Right lung (tissue), 5 donors: ENCODE results near the gene IFNL4. TPM values are rescaled to one million over a fixed set of nuclear protein-coding genes. Genes with fewer than 3 reads are reported as not detected.
"Not testable (repeated sequence)": the region's sequence is repeated elsewhere in the genome, so short reads cannot be mapped to it uniquely, and the experiment has no call there.

Source experiments
- DNase-seq, 2 donors: peaks; one replicate each; pipeline ENCODE4 v3.0.0-alpha.2; 2013
- polyA plus RNA-seq, 5 donors: library from polyadenylated mRNA; unstranded; fragments of 120-200 nt; gene quantifications; one replicate each; pipeline versions ENCODE4 v1.2.1 to v1.2.3, GENCODE V29; 2013; ENCODE audit warnings: inconsistent platforms in 1 of 5, low replicate concordance in 1 of 5; ENCODE audit not compliant: insufficient read length in 5 of 5, insufficient read depth in 1 of 5

The IFNL4 gene
- polyA plus RNA-seq, 5 donors, result not detected

- DNase-seq, result no peak
Observed at GRCh38 chr19:39223703-39224279, 24.9 kb downstream of the IFNL4 start.

- not testable (repeated sequence) for DNase-seq
Observed at GRCh38 chr19:39219108-39219507, 29.5 kb downstream of the IFNL4 start.

GRCh38 chr19:39218230-39219007 lies 30.2 kb downstream of the IFNL4 start:
- DNase-seq, result no peak

GRCh38 chr19:39217094-39217493 lies 31.6 kb downstream of the IFNL4 start:
- DNase-seq, result no peak

- DNase-seq, result not testable (repeated sequence)
Observed at GRCh38 chr19:39215323-39215722, 33.3 kb downstream of the IFNL4 start.

- no peak for DNase-seq
Observed at GRCh38 chr19:39212375-39212742, 36.3 kb downstream of the IFNL4 start.

- DNase-seq, result no peak
Observed at GRCh38 chr19:39211731-39212374, 36.8 kb downstream of the IFNL4 start.

- DNase-seq, result no peak
Observed at GRCh38 chr19:39209196-39209595, 39.5 kb downstream of the IFNL4 start.

- no peak for DNase-seq
Observed at GRCh38 chr19:39208175-39208795, 40.4 kb downstream of the IFNL4 start.

- no peak for DNase-seq
Observed at GRCh38 chr19:39207293-39207836, 41.3 kb downstream of the IFNL4 start.

GRCh38 chr19:39206122-39206521 lies 42.5 kb downstream of the IFNL4 start:
- DNase-seq, result no peak

GRCh38 chr19:39205449-39205764 lies 43.2 kb downstream of the IFNL4 start:
- no peak for DNase-seq

GRCh38 chr19:39203372-39204341 lies 45.0 kb downstream of the IFNL4 start, which contains the start of gene SYCN:
SYCN (minus strand) TSS chr19:39204263; CDS start chr19:39204254, 9 bp downstream.
- no peak for DNase-seq

- no peak for DNase-seq
Observed at GRCh38 chr19:39202998-39203355, 45.7 kb downstream of the IFNL4 start.

- DNase-seq, result no peak
Observed at GRCh38 chr19:39200803-39201115, 47.9 kb downstream of the IFNL4 start.

- DNase-seq, result no peak
Observed at GRCh38 chr19:39200066-39200802, 48.4 kb downstream of the IFNL4 start.

GRCh38 chr19:39199025-39199424 lies 49.6 kb downstream of the IFNL4 start:
- peak; percentile 28 to 40 for DNase-seq

GRCh38 chr19:39197808-39198207 lies 50.8 kb downstream of the IFNL4 start:
- no peak for DNase-seq

- DNase-seq, result no peak
Observed at GRCh38 chr19:39196860-39197562, 51.6 kb downstream of the IFNL4 start, which contains the start of gene NCCRP1. NCCRP1 (plus strand) TSS chr19:39196964; CDS start chr19:39196983, 19 bp downstream.

- no peak for DNase-seq
Observed at GRCh38 chr19:39196320-39196719, 52.3 kb downstream of the IFNL4 start.
